HG03439 (cell line): ENCODE results near the gene BSN.

Experiments used
- ATAC-seq: cut with Tn5 transposase; IDR thresholded peaks from one replicate; pipeline ENCODE4 v1.9.1; 2021; ENCODE audit warnings: mild to moderate bottlenecking, moderate library complexity; ENCODE audit not compliant: unreplicated experiment

BSN gene

GRCh38 chr3:49602049-49602554 lies 47.8 kb downstream of the BSN start:
- ATAC-seq = no peak

GRCh38 chr3:49602877-49603411 lies 48.7 kb downstream of the BSN start:
- ATAC-seq = no peak

- no peak for ATAC-seq
Observed at GRCh38 chr3:49606427-49606826, 52.1 kb downstream of the BSN start.

GRCh38 chr3:49607105-49607591 lies 52.9 kb downstream of the BSN start:
- ATAC-seq = no peak

GRCh38 chr3:49607796-49608195 lies 53.5 kb downstream of the BSN start:
- no peak for ATAC-seq

GRCh38 chr3:49609314-49609713 lies 55.0 kb downstream of the BSN start:
- no peak for ATAC-seq

GRCh38 chr3:49609815-49610214 lies 55.5 kb downstream of the BSN start:
- no peak for ATAC-seq

GRCh38 chr3:49610666-49611280 lies 56.5 kb downstream of the BSN start:
- ATAC-seq = no peak

GRCh38 chr3:49611291-49611690 lies 57.0 kb downstream of the BSN start:
- ATAC-seq = no peak

GRCh38 chr3:49611719-49612118 lies 57.4 kb downstream of the BSN start:
- ATAC-seq = no peak

GRCh38 chr3:49614936-49615335 lies 60.7 kb downstream of the BSN start:
- ATAC-seq = no peak

- ATAC-seq = no peak
Observed at GRCh38 chr3:49616061-49616460, 61.8 kb downstream of the BSN start.

GRCh38 chr3:49616491-49616941 lies 62.2 kb downstream of the BSN start:
- ATAC-seq = no peak

- ATAC-seq = no peak
Observed at GRCh38 chr3:49617390-49618013, 63.2 kb downstream of the BSN start.

GRCh38 chr3:49618412-49618811 lies 64.1 kb downstream of the BSN start:
- no peak for ATAC-seq

GRCh38 chr3:49619649-49620048 lies 65.4 kb downstream of the BSN start:
- no peak for ATAC-seq

- ATAC-seq = no peak
Observed at GRCh38 chr3:49620728-49621127, 66.5 kb downstream of the BSN start.

- no peak for ATAC-seq
Observed at GRCh38 chr3:49623071-49623470, 68.8 kb downstream of the BSN start.

GRCh38 chr3:49625071-49625470 lies 70.8 kb downstream of the BSN start:
- ATAC-seq = no peak

- ATAC-seq = no peak
Observed at GRCh38 chr3:49626101-49626581, 71.9 kb downstream of the BSN start.

- no peak for ATAC-seq
Observed at GRCh38 chr3:49626796-49627195, 72.5 kb downstream of the BSN start.

GRCh38 chr3:49627634-49628033 lies 73.4 kb downstream of the BSN start:
- no peak for ATAC-seq
